ENCODE data around the gene SRRM3.
"Not testable (repeated sequence)": the region's sequence is repeated elsewhere in the genome, so short reads cannot be mapped to it uniquely, and the experiment has no call there.

Gene SRRM3

GRCh38 chr7:76292911-76293310 lies 91.2 kb downstream of the SRRM3 start:
- DNase-seq = not testable (repeated sequence)

- DNase-seq = no peak
Measured at GRCh38 chr7:76293407-76293901, 91.8 kb downstream of the SRRM3 start.

GRCh38 chr7:76294344-76295024 lies 92.8 kb downstream of the SRRM3 start:
- DNase-seq = peak; percentile 88

GRCh38 chr7:76296743-76297740 lies 95.3 kb downstream of the SRRM3 start:
- no peak for DNase-seq

GRCh38 chr7:76300166-76300731 lies 98.6 kb downstream of the SRRM3 start:
- no peak for DNase-seq

- DNase-seq = no peak
Measured at GRCh38 chr7:76301000-76301399, 99.3 kb downstream of the SRRM3 start.

GRCh38 chr7:76302347-76303201 lies 100.9 kb downstream of the SRRM3 start, which contains the start of gene HSPB1:
TSS of gene HSPB1 (plus strand) at chr7:76302673. CDS start at chr7:76302713, 40 bp downstream.
- peak; percentile 81 for DNase-seq

GRCh38 chr7:76303202-76304147 lies 101.8 kb downstream of the SRRM3 start:
- DNase-seq = peak; percentile 53

GRCh38 chr7:76304888-76305375 lies 103.2 kb downstream of the SRRM3 start:
- DNase-seq = peak; percentile 22

GRCh38 chr7:76308874-76309273 lies 107.2 kb downstream of the SRRM3 start:
- DNase-seq = not testable (repeated sequence)

GRCh38 chr7:76309341-76310101 lies 107.8 kb downstream of the SRRM3 start:
- not testable (repeated sequence) for DNase-seq

- DNase-seq = peak; percentile 90
Measured at GRCh38 chr7:76310102-76310957, 108.6 kb downstream of the SRRM3 start.

- DNase-seq = not testable (repeated sequence)
Measured at GRCh38 chr7:76311838-76312237, 110.1 kb downstream of the SRRM3 start.

GRCh38 chr7:76314042-76314721 lies 112.5 kb downstream of the SRRM3 start:
- DNase-seq = peak; percentile 95

GRCh38 chr7:76314740-76315139 lies 113.0 kb downstream of the SRRM3 start:
- not testable (repeated sequence) for DNase-seq

GRCh38 chr7:76315364-76315763 lies 113.7 kb downstream of the SRRM3 start:
- no peak for DNase-seq

GRCh38 chr7:76316984-76317781 lies 115.5 kb downstream of the SRRM3 start:
- no peak for DNase-seq
